HG03135 (cell line): ENCODE measurements around the gene EIF4H.
A peak's percentile ranks its signal among the peaks of the same experiment; 100 is the strongest.
"Not testable (repeated sequence)": the region's sequence is repeated elsewhere in the genome, so short reads cannot be mapped to it uniquely, and the experiment has no call there.

Experiments
- ATAC-seq: cut with Tn5 transposase; IDR thresholded peaks from one replicate; pipeline ENCODE4 v1.9.1; 2021; ENCODE audit warnings: mild to moderate bottlenecking, moderate library complexity; ENCODE audit not compliant: unreplicated experiment

The EIF4H gene

DNA sequence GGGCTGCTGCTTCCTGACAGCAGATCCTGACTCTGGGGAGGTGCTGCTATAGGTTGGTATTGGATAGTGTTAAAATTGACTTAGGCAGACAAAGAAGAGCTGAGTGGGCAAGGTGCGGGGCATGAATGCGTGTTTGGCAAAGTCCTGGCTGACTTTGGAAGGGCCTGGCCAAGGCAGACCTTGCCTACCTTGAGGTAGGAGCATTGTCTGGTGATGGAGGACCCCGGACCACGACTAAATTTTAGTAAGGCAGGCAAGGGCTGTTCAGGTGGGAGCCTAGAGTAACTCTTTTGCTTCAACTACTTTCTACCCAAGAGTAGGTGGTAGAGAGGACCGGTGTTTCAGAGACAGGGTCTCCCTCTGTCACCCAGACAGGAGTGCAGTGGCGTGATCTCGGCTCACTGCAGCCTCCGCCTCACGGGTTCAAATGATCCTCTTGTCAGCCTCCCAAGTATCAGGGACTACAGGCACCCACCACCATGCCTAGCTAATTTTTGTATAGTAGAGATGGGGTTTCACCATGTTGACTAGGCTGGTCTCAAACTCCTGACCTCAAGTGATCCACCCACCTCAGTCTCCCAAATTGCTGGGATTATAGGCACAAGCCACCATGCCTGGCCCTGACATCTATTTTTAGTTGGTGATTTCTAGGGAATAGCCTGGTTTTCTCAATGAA lies 23.4 kb downstream of the EIF4H start:
- no peak for ATAC-seq

DNA sequence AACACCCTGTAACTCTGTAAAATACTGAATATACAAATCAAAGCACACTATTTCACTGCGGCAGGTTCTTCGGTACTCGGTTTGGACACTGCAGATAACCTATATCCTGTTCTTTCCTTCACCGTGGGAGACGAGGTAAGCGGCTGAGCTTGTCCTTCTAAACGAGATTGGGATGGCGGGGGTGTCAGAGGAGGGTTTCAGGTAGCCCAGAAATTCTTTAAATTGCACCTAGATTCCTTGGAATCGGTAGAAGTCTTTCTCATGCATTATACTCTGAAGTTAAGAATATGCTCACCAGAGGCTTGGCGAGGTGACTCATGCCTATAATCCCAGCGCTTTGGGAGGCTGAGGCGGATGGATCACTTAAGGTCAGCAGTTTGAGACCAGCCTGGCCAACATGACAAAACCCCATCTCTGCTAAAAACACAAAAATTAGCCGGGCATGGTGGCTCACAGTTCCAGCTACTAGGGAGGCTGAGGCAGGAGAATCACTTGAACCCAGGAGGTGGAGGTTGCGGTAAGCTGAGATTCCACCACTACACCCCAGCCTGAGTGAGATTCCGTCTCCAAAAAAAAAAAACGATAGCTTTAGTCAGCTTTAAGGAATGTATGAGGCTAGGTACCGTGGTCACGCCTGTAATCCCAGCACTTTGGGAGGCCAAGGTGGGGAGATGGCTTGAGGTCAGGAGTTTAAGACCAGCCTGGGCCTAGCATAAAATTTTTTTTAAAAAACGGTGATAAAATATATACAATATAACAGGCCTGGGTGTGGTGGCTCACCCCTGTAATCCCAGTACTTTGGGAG lies 25.6 kb downstream of the EIF4H start:
- no peak for ATAC-seq

DNA sequence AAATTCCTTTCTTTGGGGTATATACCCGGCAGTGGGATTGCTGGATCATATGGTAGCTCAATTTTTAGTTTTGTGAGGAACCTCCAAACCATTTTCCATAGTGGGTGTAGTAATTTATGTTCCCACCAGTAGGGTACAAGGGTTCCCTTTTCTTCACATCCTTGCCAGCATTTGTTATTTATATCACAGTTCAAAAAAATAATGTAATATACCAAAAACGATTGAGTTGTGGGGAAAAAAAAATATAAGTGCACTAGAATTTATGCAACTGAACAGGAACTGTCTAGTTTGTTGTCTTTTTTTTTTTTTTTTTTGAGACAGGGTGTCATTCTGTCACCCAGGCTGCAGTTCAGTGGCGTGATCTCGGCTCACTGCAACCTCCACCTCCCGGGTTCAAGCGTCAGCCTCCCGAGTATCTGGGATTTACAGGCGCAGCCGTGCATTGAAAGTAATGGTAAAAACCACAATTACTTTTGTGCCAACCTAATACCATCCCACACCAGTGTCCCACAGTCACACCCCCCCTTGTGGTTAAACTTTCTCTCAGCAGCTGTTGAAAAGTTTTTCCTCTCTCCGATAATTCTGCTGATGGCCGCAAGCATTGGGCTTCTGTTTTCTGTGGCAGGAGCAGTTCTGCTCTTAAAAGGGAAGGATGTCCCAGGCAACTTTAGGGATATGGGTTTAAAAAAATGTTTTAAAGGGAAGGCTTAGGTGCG lies 28.8 kb downstream of the EIF4H start:
- ATAC-seq = no peak

DNA sequence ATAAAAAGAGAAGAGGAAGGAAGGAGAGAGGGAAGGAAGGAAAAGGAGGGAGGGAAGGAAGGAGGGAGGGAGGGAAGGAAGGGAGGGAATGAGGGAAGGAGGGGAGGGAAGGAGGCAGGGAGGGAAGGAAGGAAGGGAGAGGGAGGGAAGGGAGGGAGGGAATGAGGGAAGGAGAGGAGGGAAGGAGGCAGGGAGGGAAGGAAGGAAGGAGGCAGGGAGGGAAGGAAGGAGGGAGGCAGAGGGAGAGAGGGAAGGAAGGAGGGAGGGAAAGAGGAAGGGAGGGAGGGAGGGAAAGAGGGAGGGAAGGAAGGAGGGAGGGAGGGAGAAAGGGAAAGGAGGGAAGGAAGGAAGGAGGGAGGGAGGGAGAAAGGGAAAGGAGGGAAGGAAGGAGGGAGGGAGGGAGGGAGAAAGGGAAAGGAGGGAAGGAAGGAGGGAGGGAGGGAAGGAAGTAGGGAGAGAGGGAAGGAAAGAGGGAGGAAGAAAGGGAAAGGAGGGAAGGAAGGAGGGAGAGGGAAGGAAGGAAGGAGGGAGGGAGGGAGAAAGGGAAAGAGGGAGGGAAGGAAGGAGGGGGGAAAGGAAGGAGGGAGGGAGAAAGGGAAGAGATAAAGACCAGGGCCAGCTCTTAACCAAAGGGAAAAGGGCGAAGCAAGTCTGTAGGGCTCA lies 29.9 kb downstream of the EIF4H start:
- ATAC-seq = no peak

DNA sequence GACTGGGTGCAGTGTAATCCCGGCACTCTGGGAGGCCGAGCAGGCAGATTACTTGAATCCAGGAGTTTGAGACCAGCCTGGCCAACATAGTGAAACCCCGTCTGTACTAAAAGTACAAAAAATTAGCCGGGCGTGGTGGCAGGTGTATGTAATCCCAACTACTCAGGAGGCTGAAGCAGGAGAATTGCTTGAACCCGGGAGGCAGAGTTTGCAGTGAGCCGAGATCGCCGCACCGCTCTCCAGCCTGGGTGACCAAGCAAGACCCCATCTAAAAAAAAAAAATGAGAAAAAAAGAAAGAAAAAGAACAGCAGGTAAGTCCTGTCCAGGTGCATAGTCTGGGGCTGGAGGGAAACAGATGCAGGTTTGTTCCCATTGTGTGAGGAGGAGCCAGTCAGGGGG lies 31.9 kb downstream of the EIF4H start:
- ATAC-seq = not testable (repeated sequence)

DNA sequence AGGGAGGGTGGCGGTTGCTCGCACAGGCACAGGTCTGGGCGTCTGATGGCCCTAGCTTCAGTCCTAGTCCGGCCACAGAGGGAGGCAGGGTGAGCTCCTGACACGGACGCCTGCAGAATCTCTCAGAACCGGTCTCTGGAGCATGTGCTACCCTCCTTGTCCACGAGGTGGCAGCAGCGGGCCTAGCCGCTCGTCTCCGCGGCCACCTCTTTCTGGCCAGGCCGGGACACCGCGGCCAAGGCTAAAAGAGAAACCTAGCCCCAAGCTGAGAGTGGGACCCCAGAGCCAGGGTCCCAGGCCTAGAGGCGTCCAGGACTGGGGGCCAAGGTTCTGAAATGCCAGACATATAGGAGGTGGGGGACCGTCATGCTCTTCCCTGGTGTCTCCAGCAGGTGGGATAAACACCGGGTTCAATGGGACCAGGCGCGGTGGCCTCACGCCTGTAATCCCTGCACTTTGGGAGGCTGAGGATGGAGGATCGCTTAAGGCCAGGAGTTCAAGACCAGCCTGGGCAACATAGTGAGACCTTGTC lies 32.5 kb downstream of the EIF4H start:
- no peak for ATAC-seq

DNA sequence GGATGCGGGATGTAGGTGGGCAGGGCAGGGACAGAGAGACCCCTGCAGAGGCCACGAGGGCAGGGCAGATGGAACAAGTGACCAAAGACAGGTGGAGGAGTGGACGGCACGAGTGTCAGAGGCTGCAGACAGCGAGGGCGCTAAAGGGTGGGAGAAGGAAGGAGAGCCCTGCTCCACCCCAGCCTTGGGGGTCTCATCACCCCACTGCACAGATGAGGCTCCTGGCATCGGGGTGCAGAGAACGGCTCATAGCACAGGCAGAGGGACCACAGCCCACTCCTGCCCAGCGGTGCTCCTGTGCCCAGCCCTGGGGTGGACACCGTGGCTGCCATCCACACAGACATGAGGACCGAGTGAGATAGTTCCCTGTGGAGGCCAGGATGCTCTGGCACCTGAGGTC lies 33.4 kb downstream of the EIF4H start:
- ATAC-seq = no peak

DNA sequence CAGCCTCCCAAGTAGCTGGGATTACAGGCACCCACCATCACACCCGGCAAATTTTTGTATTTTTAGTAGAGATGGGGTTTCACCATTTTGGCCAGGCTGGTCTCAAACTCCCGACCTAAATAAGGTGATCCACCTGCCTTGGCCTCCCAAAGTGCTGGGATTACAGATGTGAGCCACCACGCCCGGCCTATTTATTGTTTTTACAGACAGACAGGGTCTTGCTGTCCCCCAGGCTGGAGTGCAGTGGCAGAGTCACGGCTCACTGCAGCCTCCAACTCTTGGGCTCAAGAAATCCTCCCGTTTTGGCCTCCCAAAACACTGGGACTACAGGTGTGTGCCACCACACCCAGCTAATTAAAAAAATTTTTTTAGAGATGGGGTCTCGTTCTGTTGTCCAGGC lies 34.1 kb downstream of the EIF4H start:
- not testable (repeated sequence) for ATAC-seq

DNA sequence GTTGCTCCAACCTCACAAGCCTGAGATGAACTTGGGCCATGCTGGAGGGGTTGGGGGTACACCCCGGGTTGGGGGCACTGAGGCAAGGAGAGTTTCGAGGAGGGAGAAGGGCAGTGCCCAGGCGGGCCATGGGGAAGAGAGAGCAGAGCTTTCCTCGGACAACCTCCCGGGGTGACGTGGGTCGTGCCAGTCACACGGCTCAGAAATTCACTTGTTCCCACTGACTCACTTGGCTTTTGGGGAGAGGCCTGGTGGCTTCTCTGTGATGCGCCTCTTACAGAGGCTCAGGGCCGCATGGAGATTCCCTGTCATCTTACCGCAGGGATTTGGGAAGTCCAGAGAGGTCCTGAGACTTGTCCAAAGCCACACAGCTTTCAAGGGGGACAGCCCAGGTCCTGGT lies 38.5 kb downstream of the EIF4H start:
- no peak for ATAC-seq

DNA sequence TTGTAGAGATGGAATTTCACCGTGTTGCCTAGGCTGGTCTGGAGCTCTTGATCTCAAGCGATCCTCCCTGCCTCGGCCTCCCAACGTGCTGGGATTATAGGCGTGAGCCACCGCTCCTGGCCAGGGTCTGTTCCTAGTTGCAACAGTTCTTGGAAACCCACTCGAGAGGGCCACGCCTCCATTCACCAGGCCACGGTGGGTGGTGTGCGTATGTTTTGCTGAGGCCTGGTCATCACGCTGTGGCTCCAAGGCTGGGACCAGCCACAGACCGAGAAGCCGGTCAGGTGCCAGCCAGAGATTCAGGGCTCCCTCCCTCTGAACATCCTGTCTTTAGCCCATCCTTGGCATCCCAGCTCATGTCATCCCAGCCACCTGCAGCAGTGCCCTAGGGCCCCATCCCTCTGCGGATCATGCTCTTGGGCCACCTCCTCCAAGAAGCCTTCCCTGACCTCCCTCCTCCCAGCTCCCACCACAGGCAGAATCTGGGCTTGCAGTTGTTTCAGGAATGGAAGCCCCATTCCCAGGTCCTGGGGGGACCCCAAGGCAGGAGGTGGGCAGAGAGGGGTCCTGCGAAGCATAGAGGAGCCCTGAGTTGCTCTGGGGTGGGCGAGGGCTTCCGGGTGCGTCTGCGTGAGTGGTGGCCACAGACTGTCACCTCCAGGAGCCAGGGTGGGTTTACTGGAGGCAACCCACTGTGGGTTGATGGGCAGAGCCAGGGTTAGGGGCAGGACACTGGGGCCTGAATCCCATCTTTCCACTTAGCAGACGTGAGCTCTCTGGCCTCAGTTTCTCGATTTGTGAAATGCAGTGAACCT lies 40.9 kb downstream of the EIF4H start:
- no peak for ATAC-seq

DNA sequence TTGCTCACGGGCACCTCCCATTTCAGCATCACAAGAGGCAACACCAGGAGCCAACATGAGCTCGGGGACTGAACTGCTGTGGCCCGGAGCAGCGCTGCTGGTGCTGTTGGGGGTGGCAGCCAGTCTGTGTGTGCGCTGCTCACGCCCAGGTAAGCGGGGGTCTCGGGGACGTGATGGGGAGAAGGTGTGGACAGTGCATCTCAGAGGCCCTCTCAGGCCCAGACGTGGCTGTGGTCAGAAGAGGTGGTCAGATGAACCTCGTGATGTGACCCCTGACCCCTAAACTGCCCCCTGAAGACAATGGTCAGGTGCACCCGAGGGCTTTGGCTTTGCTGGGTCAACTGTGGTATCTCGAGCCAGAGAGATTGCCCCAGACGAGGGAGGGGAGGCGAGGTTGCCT lies 41.8 kb downstream of the EIF4H start:
- no peak for ATAC-seq

DNA sequence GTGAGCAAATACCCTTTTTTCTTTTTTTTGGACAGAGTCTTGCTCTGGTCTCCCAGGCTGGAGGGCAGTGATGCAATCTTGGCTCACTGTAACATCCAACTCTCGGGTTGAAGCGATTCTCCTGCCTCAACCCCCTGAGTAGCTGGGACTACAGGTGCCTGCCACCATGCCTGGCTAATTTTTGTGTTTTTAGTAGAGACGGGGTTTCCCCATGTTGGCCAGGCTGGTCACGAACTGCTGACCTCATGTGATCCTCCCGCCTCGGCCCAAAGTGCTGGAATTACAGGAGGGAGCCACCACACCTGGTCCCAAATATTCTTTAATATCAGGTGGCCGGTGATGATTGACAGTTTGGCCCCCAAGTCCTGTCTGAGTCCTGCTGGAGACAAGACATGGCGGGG lies 42.2 kb downstream of the EIF4H start:
- ATAC-seq = no peak

DNA sequence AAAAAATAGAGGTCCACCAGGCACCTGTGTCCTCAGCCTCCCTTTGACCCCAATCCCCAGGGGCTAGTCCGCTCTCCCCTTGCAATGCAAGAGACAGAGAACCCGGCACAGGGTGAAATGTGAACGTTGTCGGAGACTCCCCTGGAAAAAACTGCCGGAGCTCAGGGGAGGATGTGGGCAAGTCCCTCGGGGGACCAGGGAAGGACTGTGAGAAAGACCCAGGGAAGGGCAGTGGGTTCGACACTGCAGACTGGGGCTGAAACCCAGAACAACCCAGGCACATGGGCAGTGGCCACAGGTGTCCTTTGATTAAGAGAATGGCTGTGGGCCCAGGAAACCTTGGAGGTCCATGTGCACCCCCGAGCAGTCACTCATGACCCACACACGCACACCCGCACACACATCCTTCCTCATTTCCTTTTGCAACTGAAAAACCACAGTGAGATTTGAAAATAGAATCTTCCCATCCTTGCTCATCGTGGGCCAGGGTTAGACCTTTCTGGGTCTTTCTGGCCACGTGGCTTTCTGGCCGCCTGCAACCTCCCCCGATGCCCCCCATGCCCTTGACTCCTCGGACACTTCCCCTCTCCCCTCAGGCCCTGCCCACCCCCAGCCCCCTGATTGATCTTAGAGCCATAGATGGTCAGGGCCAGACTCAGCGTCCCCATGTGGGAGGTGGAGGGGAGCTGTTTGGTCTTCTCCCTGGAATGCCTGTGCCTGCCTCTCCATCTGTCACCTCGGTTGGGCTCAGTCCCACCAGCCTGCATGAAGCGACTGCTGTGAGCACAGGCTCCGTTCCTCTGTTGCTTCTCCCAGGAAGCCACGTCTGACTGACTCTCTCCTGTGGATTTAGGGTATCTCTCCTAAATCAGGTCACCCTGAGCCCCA lies 43.5 kb downstream of the EIF4H start:
- ATAC-seq = peak; percentile 43

DNA sequence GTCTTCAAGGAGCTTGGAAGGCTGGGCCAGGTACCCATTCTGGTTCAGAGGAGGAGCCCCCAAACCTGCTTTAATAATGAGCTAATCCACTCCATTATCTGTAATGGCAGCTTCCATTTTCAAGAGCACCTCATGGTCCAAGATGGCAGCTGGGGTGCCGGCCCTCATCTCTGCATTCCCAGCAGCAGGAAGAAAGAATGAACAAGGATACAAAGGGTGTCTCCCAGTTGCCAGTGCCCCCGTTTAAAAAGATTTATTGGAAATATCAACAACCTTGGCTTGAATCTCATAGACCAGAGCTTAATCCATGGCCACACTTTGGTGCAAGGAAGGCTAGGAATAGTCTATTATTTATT lies 44.2 kb downstream of the EIF4H start:
- ATAC-seq = no peak

DNA sequence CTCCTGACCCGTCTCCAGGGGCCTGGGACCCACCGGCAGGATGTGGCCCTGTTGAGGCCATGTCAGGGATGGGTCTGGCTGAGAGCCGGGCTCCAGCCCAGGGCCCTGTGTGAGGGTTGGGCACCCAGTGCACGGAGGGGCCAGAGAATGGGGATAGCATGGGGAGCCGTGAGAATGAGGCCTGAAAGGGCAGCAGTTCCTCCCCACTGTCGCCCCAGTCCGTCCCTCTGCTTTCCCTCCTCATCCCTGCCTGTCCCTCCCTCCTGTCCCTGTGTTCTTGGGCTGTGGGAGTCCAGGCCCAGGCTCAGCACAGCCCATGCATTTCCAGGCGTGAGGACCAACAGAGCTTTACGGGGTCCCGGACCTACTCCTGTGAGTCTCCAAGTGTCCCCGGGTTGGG lies 45.3 kb downstream of the EIF4H start:
- no peak for ATAC-seq

DNA sequence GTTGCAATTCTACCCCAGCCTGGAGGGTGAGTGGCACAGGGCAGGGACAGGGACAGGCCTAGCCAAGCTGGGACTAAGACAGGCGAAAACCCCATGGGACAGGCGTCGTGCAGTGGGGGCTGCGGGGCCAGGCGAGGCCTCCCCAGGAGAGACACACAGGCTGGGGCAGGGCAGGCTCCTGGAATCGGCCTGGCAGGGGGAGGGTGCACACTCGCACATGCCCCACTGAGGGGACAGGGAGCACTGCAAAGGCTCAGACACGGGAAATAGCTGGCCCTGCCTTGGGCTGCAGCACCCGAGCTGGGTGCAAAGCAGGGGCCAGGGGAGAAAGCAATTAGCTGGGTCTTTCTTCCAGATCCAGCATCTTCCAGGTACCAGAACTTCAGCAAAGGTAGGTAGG lies 46.1 kb downstream of the EIF4H start:
- no peak for ATAC-seq

DNA sequence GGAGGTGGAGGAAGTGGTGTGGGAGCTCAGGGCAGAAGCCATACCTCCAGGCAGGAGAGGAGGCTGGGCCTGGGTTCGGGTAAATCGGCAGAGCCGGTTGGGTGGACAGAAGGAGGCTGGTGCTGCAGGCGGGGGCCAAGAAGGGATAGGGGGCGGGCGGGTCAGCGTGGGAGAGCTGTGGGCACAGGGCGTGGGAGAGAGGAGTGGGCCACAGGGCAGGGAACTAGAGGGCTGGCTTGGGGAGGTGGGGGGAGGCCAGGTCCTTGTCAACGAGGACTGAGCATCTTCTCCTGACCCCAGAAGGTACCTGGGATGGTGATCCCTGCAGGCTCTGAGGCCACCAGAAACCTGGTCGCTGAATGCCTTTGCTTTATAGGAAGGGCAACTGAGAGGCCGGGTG lies 47.6 kb downstream of the EIF4H start:
- ATAC-seq = no peak

DNA sequence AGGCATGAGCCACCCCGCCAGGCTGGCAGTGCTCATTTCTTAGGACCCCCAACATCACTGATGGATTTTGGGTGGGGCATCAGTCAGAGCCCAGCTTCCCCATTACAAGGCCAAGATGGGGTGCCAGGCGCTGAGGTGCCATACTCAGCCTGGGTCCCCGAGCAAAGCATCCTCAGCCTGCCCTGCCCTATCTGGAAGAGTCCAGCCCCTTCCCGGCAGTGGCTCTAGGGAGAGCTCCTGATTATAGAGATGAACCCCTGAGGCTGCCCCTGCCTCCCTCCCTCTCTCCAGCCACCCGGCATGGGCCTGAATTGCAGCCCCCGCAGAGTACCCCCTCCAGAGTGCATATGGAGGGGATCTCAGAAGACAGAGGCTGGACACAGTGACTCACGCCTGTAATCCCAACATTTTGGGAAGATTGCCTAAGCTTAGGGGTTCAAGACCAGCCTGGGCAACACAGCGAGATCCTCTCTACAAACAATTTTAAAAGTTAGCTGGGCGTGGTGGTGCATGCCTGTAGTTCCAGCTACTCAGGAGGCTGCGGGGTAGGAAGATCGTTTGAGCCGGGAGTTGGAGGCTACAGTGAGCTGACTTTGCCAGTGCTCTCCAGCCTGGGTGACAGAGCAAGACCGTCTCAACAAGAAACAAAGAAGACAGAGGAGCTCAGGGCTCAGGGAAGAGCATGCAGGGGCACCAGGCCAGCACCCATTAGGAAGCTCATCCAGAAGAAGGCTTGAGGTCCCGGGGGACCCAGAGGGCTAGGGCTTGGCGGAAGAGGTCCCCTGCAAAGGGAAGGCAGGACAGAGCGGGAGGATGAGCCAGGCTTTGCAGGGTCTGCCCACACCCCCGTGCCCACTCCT lies 48.9 kb downstream of the EIF4H start:
- no peak for ATAC-seq
